RKO (cell line): ENCODE measurements around the gene SMU1.

Experiments
- DNase-seq: peaks from one replicate; pipeline ENCODE4 v3.0.0-alpha.2; 2016; ENCODE audit warnings: low spot score

Gene SMU1

GRCh38 chr9:33076046-33077004 lies at the start of gene SMU1:
TSS of gene SMU1 (minus strand) at chr9:33076674. CDS start at chr9:33076608, 66 bp downstream.
- peak; percentile 98 for DNase-seq

GRCh38 chr9:33125461-33125860 lies 49.0 kb upstream of the SMU1 start:
- DNase-seq = no peak

GRCh38 chr9:33124751-33125381 lies 48.4 kb upstream of the SMU1 start:
- no peak for DNase-seq

GRCh38 chr9:33124046-33124445 lies 47.6 kb upstream of the SMU1 start:
- no peak for DNase-seq

DNA sequence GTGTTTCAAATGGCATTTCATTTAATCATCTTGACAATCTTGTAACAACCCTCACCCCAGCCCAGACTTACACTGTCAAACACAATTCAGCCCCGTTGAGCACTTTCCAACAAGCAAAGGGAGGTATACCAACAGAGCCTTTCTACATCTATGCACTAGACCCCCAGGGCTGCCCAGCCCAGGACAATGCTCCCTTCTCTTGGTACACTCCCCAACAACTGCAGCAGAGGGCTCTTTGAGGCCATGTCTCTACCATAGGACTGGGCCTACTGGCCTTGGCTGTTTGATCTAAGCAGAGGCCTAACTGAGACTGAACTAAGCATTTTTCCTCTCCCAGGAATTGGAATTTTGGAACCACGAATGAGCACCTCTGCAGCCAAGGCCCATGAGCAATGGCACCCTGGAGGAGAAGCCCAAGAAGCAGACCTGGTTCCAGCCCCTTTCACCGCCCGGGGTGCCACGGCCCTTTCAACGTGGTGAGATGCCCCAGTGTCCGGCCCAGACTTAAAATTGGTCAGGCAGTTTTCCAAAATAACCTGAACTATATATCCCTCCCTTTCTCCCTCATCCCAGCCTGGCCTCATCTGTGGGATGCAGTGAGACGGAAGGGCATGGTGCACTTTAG lies 47.0 kb upstream of the SMU1 start:
- no peak for DNase-seq

DNA sequence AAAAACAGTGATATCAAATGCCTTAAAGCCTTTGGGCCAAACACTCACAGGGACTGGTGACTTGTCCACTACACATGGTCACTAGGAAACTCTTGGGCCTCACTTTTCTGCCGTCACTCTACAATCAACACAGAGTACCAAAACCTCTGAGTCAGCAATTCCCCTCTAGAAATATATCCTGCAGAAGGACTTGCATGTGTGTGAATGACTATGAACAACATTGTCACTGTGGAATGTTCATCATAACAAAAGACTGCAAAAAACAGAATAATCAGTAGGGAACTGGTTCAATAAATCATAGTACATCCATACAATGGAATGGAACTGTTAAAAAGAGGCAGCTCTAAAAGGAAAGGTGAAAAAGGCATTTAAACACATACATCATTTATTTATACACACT lies 44.1 kb upstream of the SMU1 start:
- DNase-seq = no peak

DNA sequence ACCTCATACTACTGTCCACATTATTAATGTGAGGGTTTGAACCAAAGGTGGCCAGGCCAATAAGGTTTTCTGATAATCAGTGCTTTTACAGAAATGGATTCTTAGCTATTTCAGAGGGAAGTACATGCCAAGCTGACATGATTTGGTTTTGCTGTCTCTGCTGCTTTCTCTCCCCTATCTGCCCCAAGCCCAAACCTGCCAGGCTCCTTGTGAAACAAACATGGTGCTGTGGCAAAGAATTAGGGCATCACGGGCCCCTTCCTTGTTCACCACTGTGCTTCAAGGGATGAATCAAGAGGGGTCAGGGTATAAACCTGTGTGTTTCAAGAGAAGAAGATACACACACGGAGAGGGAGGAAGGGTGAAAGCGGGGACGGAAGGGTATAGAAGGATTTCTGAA lies 41.3 kb upstream of the SMU1 start:
- no peak for DNase-seq

GRCh38 chr9:33117306-33117705 lies 40.8 kb upstream of the SMU1 start:
- no peak for DNase-seq

DNA sequence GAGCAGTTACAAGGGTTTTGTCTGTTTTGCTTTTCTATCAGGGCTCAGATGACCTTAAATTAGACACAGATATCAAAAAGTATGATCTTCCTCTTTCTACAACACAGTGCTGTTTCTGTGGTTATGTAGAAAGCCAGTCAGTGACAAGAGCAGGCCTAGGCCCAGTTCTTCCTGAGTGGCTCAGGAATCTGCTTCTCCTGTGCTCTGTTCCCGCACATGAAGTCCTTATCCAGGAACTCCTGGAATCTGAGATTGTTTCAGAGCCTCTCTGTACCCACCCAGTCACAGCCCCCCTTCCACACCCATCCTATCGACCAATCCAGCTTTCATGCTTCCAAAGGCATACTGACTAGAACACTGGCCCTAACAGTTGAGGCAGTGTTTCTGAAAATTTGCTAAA lies 40.4 kb upstream of the SMU1 start:
- DNase-seq = no peak

- no peak for DNase-seq
These were observed 38.3 kb upstream of the SMU1 start for GRCh38 chr9:33114746-33115145.

- DNase-seq = no peak
These were observed 37.5 kb upstream of the SMU1 start for GRCh38 chr9:33113799-33114547.

DNA sequence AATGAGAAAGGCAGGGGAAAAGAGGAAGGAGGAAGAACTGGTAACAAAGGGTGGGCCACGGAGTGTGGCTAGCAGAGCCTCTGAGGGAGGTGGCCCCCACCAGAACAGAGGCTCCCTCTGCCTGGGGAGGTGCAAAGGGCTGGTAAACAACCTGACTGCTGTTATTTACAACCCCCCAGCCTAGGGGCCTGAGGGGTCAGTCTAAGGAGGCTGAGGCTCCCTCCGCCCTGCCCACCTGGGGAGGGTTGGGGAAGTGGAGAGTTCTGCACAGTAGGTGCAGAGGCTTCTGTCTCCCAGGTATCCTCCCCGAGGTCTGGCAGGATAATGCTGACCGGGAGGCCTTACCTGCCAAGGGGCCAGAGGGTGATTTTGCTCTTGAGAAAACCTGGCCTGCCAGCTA lies 35.6 kb upstream of the SMU1 start:
- DNase-seq = no peak

- no peak for DNase-seq
These were observed 35.2 kb upstream of the SMU1 start for GRCh38 chr9:33111631-33112030.

DNA sequence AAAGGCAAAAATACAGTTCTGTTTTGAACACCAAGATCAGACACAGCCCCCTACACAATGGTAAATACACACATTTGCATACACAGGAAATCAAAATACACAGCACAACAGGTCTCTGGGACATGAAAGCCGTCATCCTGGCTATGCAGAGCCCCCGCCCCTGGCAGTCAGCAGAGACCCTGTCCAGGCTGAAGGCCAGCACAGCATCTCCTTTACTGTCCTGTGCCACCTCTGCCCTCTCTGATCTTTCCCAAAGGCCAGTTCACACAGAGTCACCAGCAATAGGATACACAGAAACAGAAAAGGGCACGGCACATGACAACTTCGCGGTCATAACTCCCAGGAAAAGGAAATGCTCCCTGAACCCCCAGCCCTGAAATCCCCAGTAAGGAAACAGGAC lies 34.2 kb upstream of the SMU1 start:
- no peak for DNase-seq

DNA sequence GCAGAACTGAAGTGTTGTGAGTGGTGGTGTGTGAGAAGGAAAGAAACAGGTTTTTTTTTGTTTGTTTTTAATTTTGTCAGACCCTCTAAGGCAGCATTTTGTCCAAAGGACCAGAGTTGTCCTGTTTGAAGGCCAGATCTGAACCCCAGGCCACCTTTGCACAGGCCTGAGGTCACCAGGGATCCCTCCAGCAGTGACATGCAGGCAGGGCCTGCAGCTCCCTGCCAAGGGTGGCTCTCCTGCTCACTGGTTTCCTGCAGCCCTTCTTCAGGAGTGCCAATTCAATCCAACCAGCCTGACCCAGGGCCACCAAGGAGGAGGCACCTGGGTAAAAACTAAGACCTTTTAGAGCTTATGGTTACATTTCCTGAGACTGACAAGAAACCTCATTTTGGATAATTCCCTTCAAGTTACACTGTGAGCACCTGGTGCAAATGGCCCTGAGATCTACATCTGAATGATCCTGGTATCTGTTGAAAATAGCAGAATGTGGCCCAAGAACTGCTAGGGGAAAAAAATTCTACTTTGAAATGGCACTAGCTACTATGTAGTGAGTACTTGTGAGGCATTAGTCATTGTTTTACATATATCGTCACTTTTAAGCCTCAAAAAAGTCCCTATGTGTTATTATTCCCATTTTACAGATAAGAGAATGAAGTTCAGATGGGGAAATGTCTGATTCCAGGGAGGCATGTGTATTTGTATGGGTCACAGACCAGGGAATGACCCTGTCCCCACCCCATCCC lies 33.5 kb upstream of the SMU1 start:
- no peak for DNase-seq

DNA sequence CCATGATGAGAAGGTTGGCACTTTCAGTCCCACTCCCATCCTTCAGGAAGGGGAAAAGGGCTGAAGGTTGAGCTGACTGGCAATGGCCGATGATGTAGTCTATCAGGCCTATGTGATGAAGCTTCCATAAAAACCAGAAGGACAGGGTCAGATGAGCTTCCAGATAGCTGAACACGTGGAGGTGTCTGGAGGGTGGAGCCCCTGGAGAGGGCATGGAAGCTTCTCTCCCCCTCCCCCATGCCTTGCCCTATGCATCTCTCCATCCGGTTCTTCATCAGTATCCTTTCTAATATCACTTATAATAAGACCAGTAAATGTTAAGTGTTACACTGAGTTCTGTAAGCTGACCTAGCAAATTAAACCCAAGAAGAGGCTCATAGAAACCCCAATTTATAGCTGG lies 32.6 kb upstream of the SMU1 start:
- no peak for DNase-seq

- no peak for DNase-seq
These were observed 32.0 kb upstream of the SMU1 start for GRCh38 chr9:33108472-33108871.

DNA sequence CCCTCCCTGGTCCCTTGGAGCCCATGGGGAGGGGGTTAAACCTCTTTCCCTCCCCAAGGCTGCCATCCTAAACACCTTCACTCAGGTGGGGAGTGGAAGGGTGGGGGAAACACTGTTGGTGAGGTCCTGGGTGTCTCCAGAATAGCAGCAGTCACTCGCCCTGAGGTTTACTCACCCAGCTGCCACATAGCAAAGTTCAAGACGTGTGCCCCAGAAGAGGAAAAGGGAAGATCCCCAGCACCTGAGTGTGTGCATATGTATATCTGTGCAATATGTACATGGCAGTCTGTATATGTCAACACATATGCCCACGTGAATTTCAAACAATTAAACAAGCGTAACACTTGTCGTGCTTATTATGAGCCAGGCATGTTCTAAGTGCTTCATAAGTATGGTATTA lies 31.3 kb upstream of the SMU1 start:
- no peak for DNase-seq

DNA sequence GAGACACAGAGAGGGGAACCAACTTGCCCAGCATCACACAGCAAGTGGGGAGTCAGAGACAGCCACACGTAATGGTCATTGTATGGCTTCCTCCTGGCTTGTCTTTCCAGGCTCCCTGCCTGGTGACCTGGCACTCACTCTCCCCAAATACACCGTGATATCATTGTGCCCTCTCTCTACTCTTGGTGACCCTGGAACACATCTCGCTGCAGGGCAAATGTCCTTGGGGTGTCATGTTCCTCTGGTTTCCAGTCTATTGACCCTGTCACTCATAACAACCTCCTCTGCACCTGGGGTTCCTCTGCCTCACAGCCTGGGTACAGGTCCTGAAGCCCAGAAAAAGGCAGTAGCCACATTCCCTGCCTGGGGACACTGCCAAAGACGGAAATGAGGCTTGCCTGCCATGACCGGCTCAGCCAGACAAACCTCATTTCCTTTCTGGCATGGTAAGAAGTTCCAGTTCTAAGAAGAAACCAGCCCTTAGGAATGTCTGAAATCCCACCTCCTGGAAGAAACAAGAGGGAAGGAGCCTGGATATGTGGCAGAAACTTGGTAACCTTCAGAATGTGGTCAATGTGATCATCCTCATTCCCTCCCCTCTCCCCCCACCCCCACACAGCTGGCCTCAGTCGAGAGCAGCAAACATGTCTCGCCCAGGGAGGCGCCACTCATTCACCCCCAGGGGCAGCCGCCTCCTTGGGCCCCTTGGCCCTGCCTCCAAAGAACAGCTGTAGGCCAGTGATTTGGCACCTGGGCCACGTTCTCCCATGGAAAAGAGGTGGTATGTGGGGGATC lies 30.6 kb upstream of the SMU1 start:
- DNase-seq = no peak

GRCh38 chr9:33106372-33106771 lies 29.9 kb upstream of the SMU1 start:
- no peak for DNase-seq

DNA sequence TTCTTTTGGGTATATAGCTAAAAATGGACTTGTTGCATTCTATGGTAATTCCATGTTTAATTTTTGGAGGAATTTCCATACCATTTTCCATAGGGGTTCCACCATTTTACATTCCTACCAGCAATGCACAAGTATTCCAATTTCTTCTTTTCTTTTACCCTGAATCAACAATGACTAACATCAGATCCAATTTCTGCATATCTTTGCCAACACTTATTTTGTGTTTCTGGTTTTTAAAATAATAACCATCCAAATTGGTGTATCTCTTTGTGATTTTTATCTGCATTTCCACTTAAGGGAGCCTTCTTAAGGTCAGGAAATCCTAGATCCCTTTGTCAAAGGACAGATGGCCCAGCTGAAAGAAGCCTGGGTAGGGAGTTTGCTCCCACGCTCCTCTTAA lies 29.5 kb upstream of the SMU1 start:
- no peak for DNase-seq
